ENCODE results near the gene ZNHIT1.

The ZNHIT1 gene

DNA sequence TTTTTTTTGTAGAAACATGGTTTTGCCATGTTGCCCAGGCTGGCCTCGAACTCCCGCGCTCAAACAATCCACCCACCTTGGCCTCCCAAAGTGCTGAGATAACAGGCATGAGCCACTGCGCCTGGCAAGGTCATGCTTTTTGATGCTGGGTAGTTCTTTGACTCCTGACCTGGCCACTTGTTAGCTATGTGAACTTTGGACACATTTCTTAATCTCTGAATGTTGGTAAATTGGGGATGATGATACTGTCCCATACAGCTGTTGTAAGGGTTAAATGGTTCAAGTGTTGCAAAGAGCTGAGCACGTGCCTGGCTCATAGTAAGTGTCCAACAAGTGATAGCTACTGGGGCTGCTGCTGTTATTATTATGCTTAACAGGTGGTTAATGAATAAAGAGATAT lies 2.3 kb downstream of the ZNHIT1 start:
- DNase-seq: no peak

DNA sequence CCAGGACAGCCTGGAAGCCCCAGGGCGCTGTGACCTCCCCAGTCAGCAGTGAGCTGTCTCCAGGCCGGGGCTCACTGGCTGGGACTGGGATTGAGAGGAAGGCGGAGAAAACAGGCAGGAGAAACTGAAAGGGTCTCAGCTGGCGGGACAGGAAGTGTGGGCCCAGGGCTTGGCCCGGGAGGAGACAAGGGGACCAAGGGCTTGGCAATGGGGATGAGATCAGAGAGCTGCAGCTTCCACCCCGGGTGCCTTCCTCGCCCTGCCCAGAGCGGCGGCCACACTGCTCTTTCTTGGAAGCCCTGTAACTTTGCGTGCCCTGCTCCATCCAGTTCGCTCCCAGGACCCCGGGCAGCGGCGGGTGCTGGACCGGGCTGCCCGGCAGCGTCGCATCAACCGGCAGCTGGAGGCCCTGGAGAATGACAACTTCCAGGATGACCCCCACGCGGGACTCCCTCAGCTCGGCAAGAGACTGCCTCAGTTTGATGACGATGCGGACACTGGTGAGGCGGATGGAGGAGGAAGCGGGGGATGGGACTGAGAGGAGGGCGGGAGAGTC lies 4.4 kb downstream of the ZNHIT1 start:
- DNase-seq: no peak

- DNase-seq: no peak
Observed at GRCh38 chr7:101223528-101223927, 5.6 kb downstream of the ZNHIT1 start.

- DNase-seq: no peak
Observed at GRCh38 chr7:101225650-101226049, 7.7 kb downstream of the ZNHIT1 start.

GRCh38 chr7:101226721-101227120 lies 8.8 kb downstream of the ZNHIT1 start:
- DNase-seq: no peak

DNA sequence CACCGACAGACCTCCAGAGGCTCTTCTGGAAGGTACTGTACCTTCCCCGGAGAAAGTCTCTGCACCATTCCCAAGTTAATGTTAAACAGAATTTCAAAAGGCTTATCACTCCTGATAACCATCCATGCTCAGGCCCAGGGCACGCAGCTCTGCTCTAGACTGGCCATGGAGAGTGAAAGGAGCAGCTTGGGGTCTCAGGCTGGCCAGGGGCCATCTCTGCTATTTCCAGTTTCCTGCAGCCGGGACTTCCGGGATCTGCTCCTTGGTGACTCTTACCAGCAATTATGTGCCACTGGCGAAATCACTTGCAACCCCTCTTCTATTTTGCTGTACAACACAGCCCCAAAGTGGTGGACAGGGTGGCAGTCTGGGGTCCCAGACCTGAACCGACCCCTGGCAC lies 13.7 kb downstream of the ZNHIT1 start:
- no peak for DNase-seq

DNA sequence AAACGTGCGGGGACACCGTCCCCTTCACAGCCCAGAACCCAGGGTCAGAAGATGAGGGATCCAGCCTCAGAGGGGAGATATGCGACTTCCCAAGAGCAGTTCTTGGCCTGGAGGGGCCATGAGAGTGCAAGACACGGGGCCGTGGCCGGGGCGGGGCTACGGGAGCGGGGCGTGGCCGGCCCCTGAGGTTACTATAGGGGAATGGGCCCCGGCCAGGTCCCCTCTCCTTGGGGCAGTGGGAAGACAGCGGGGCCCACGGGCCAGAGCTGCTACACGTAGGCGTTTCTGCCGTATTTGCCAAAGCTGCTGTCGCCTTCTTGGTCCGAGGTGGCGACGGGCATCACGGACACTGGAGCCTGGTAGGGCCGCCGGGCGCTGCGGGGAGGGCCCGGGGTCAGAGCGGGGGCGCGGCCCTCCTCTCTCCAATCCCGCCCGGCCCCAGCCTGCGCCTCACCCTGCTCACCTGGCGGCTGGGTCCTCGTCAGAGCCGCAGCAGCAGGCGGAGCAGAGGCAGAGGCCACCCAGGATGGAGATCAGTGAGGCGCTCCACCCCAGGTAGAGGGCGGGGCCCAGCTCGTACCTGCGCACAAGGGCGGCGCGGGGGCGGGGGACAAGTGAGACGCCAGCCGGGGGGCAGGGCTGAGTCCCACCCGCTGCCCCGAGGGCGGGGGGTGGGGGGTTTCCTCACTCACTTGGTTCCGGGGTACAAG lies 14.3 kb downstream of the ZNHIT1 start:
- DNase-seq: no peak

DNA sequence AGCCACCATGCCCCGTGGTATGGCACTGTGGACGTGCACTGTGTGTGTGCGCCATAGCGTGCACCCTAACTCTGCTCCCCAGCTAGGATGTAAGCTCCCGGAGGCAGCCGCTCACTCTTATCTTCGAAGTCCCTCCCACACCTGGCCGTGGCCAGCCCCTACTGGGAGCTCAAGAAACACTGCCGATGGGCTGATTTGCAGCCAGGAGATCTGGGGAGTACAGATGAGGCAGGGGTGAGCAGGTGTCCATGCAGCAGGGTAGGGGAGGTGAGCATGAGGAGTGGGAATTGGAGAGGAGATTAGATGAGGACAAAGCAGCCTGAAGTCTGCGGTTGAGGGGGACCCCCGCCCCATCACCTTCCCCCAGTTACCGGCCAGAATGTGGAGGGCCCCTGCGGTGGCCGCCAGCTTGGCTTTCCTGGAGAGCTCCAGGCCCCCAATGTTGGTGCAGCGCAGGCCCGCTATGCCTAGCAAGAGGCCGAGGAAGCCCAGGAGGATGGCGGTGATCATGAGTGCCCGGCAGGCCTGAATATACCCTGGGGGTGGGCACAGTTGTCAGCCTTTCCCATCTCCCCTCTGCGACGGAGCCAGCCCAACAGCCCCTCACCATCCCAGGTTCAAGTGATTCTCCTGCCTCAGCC lies 16.1 kb downstream of the ZNHIT1 start:
- DNase-seq: no peak

DNA sequence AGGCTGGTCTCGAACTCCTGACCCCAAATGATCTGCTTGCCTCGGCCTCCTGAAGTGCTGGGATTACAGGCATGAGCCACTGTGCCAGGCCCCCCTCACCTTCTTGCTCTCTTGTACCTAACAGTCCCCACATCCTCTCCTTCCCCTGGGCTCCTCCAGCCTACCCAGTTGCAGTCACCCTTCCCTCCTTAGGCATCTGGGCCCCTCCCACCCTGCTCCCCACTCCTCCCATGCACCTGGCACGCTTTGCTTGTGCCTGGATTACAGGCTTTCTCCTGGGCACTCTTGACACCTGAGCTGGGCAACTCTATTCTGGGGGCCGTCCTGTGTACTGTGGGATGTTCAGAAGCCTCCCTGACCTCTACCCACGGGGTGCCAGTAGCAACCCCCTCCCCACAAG lies 16.7 kb downstream of the ZNHIT1 start:
- DNase-seq: no peak

DNA sequence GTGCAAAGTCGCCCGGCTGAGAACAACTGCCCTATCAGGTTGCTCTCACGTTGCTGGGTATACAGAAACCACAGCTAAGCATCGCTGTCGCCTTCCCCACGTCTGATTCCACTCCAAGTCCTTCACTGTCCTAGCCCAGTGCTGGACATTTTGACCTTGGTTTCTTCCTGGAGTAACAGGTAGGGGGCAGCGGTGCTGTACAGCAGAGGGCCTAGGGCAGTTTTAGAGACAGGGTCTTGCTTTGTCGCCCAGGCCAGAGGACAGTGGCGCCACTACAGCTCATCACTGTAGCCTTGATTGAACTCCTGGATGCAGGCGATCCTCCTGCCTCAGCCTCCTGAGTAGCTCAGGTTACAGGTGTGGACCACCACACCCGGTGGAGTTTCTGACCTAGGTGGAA lies 17.1 kb downstream of the ZNHIT1 start:
- DNase-seq: no peak

GRCh38 chr7:101235522-101235921 lies 17.6 kb downstream of the ZNHIT1 start:
- no peak for DNase-seq

DNA sequence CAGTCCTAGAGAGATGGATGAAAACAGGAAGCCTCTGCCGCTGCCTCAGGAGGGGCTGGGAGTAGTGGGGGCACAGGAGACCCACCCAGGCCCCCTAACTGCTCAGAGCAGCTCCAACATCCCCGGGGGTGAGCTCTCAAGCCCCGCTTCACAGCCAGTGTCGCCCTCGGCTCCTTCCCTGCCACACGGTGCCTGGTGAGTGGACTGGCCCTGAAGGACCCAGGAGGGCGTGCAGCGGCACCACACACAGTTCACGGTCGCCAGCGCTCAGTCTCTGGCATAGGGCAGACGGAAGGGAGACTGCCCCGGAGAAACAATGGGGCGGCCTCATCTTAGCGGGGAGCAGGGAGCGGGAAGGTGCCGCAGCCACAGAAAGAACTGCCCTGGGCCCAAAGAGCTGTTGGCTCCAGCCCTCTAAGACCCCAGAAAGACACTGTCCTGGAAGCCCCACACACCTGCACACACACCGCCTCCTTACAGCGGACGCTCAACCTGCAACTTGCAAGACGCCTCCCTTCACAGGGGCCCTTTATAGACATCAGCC lies 18.4 kb downstream of the ZNHIT1 start:
- no peak for DNase-seq

GRCh38 chr7:101237206-101238067 lies 19.5 kb downstream of the ZNHIT1 start, which contains the start of gene CLDN15:
Gene CLDN15 (minus strand): TSS chr7:101237802. CDS start chr7:101237581, 221 bp downstream.
- DNase-seq: no peak

- no peak for DNase-seq
Observed at GRCh38 chr7:101238226-101239182, 20.5 kb downstream of the ZNHIT1 start.

DNA sequence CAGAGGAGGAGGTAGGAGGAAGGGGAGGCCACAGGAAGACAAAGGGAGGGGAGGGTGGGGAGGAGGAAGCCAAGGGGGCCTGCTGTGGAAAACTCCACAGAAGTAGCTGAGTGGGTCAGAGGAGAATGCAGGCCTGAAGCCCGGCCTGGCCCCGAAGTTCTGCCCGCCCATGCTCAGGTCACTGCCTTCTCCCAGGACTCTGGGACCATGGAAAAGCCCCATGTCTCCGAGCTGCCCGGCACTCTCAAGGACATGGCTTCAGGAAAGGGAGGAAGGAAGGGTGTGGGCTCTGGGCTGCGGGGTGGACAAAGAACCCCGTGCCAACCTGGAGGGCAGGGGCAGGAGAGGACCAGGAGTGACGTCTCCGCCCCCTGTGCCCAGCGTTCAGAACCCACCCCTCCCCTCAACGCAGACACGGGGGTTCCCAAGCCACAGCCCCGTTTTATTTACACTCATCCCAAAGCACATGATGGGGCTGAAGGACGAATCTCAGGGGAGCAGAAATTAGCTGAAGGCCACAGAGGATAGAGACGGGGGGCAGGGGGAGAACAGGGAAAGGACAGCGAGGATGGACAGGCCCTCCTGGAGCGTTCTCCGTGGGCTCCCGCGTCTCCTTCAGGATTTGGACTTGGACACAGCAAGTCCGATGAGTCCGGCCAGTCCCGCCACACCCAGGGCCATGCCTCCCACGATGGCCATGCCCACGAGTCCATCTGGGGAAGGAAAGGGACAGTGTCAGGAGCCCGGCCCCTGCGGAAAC lies 21.4 kb downstream of the ZNHIT1 start:
- DNase-seq: no peak

GRCh38 chr7:101239951-101240220 lies 21.9 kb downstream of the ZNHIT1 start:
- no peak for DNase-seq

DNA sequence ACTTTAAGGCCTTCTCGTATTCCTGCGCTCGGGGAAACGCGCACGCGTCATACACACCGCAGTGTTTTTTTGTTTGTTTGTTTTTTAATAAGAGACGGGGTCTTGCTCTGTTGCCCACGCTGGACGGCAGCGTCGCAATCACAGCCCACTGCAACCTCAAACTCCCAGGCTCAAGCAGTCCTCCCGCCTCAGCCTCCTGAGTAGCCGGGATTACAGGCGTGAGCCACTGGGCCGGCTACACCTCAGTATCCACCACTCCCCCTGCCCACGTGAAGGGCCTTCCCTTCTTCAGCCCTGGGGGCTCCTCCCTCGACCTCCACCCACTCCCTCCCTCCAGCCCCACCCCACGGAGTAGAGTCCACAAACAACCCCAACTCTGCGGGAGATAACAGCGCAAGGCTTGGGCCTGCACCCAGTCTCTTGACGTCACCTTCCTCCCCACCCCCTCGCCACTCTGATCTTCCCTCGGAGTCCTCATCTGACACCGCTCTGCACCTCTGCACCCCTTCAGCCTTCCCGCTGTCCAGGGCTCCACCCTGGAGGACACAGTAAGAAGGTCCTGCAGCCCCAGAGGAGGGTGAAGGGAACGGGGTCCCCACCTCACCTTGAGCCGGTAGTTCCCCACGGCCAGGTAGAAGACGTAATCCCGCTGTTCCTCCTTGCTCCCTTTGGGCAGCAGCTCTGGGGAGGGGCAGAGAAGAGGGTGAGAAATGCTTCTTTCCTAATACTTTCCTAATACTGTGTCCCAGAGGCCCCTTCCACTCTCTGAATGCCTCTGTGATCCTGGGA lies 22.5 kb downstream of the ZNHIT1 start:
- DNase-seq: no peak

- DNase-seq: no peak
Observed at GRCh38 chr7:101241015-101241363, 23.0 kb downstream of the ZNHIT1 start.

- peak; percentile 20 for DNase-seq
Observed at GRCh38 chr7:101241443-101242349, 23.7 kb downstream of the ZNHIT1 start.

All from NCI-H1694 treated with DMSO at 0.1 percent for 48 hours (cell line).